Measurements from ENCODE around the gene RAB3IL1. TPM values are rescaled to one million over a fixed set of nuclear protein-coding genes. Genes with fewer than 3 reads are reported as not detected.

The RAB3IL1 gene
- total RNA-seq, 1 experiment from 2014 or later, result 2.3 TPM

GRCh38 chr11:61930933-61931332 lies 13.6 kb upstream of the RAB3IL1 start:
- peaks cover 7% of the 10 kb centered on the region for H3K9me3 Mint-ChIP-seq (ENCODE audit: unreplicated experiment)

GRCh38 chr11:61928606-61929005 lies 11.2 kb upstream of the RAB3IL1 start:
- no peak for DNase-seq (ENCODE audit: unreplicated experiment)
- intact Hi-C loops (cut with micrococcal nuclease), result no loop called here
- H3K9me3 Mint-ChIP-seq (ENCODE audit: unreplicated experiment), result peaks cover 7% of the 10 kb centered on the region
- ChIA-PET CTCF (interaction anchor here (0.6 to 3.9 kb wide), 11 partner anchors 15 to 180 kb away, joined by 3 to 31 read pairs (median 5); no protein-coding TSS in a partner anchor), POLR2A (interaction anchor here (0.6 to 0.7 kb wide), 2 partner anchors 14 to 32 kb away, joined by 3 read pairs; no protein-coding TSS in a partner anchor)
- no peaks in the 10 kb centered on the region for H3K36me3 Mint-ChIP-seq (ENCODE audit: insufficient read depth, unreplicated experiment)
- no peaks in the 10 kb centered on the region for H3K4me1 Mint-ChIP-seq (ENCODE audit: insufficient read depth, unreplicated experiment)
- H3K4me3 Mint-ChIP-seq (ENCODE audit: unreplicated experiment), result no peak overlapping the region
- no TSS peak for BruUV-seq (replicated peaks)
- H3K27me3 Mint-ChIP-seq (ENCODE audit: insufficient read depth, unreplicated experiment), result no peaks in the 10 kb centered on the region
- no peak overlapping the region for H3K27ac Mint-ChIP-seq (ENCODE audit: low read depth, unreplicated experiment)
- no peak for TF ChIP-seq CTCF (IDR thresholded peaks at IDR 0.05; ENCODE audit: unreplicated experiment)

More at GRCh38 chr11:61930933-61931332, 13.6 kb upstream of the RAB3IL1 start:
- no peak for TF ChIP-seq CTCF (IDR thresholded peaks at IDR 0.05; ENCODE audit: unreplicated experiment)
- Mint-ChIP-seq H3K27me3 (ENCODE audit: insufficient read depth, unreplicated experiment) (peaks cover 6% of the 10 kb centered on the region), H3K4me1 (ENCODE audit: insufficient read depth, unreplicated experiment) (no peaks in the 10 kb centered on the region), H3K36me3 (ENCODE audit: insufficient read depth, unreplicated experiment) (no peaks in the 10 kb centered on the region), H3K4me3 (ENCODE audit: unreplicated experiment) (no peak overlapping the region), H3K27ac (ENCODE audit: low read depth, unreplicated experiment) (no peak overlapping the region)
- no TSS peak for BruUV-seq (replicated peaks)
- intact Hi-C loops (cut with micrococcal nuclease), result no loop called here
- no peak for DNase-seq (ENCODE audit: unreplicated experiment)
- POLR2A ChIA-PET, result interaction anchor here (0.5 kb wide), 1 partner anchor 132 kb away, joined by 3 read pairs; no protein-coding TSS in a partner anchor
- CTCF ChIA-PET, result interaction anchor here (0.6 to 3.9 kb wide), 6 partner anchors 9 to 495 kb away, joined by 3 to 31 read pairs (median 9); no protein-coding TSS in a partner anchor

- POLR2A ChIA-PET, result no interaction called here
- TF ChIP-seq CTCF (IDR thresholded peaks at IDR 0.05; ENCODE audit: unreplicated experiment), result no peak
- no peak overlapping the region for H3K27ac Mint-ChIP-seq (ENCODE audit: low read depth, unreplicated experiment)
- no peaks in the 10 kb centered on the region for H3K36me3 Mint-ChIP-seq (ENCODE audit: insufficient read depth, unreplicated experiment)
- intact Hi-C loops (cut with micrococcal nuclease), result no loop called here
- no peak for DNase-seq (ENCODE audit: unreplicated experiment)
- no peaks in the 10 kb centered on the region for H3K27me3 Mint-ChIP-seq (ENCODE audit: insufficient read depth, unreplicated experiment)
- CTCF ChIA-PET, result interaction anchor here (0.6 to 3.9 kb wide), 4 partner anchors 20 to 50 kb away, joined by 3 to 31 read pairs (median 16); no protein-coding TSS in a partner anchor
- H3K4me3 Mint-ChIP-seq (ENCODE audit: unreplicated experiment), result no peak overlapping the region
- no peaks in the 10 kb centered on the region for H3K4me1 Mint-ChIP-seq (ENCODE audit: insufficient read depth, unreplicated experiment)
- no TSS peak for BruUV-seq (replicated peaks)
- no peaks in the 10 kb centered on the region for H3K9me3 Mint-ChIP-seq (ENCODE audit: unreplicated experiment)
These were observed 10.1 kb upstream of the RAB3IL1 start for GRCh38 chr11:61927501-61927900.

GRCh38 chr11:61926235-61926634 lies 8.9 kb upstream of the RAB3IL1 start:
- Mint-ChIP-seq H3K4me1 (ENCODE audit: insufficient read depth, unreplicated experiment) (no peaks in the 10 kb centered on the region), H3K4me3 (ENCODE audit: unreplicated experiment) (no peak overlapping the region), H3K36me3 (ENCODE audit: insufficient read depth, unreplicated experiment) (no peaks in the 10 kb centered on the region), H3K9me3 (ENCODE audit: unreplicated experiment) (no peaks in the 10 kb centered on the region), H3K27ac (ENCODE audit: low read depth, unreplicated experiment) (no peak overlapping the region), H3K27me3 (ENCODE audit: insufficient read depth, unreplicated experiment) (peaks cover 6% of the 10 kb centered on the region)
- DNase-seq (ENCODE audit: unreplicated experiment), result no peak
- ChIA-PET POLR2A (no interaction called here), CTCF (interaction anchor here (0.5 kb wide), 1 partner anchor 12 kb away, joined by 6 read pairs; no protein-coding TSS in a partner anchor)
- intact Hi-C loops (cut with micrococcal nuclease), result no loop called here
- BruUV-seq (replicated peaks), result no TSS peak
- TF ChIP-seq CTCF (IDR thresholded peaks at IDR 0.05; ENCODE audit: unreplicated experiment), result no peak

Data from MCF 10A (cell line).